ENCODE results near the gene LIN7A. TPM values are rescaled to one million over a fixed set of nuclear protein-coding genes. Genes with fewer than 3 reads are reported as not detected.

The LIN7A gene
- total and polyA plus RNA-seq, 2 of the 8 experiments (the other 6 are each of a cell fraction or from before 2014, with no cell fraction given) = 5.8 to 22.0 TPM

DNA sequence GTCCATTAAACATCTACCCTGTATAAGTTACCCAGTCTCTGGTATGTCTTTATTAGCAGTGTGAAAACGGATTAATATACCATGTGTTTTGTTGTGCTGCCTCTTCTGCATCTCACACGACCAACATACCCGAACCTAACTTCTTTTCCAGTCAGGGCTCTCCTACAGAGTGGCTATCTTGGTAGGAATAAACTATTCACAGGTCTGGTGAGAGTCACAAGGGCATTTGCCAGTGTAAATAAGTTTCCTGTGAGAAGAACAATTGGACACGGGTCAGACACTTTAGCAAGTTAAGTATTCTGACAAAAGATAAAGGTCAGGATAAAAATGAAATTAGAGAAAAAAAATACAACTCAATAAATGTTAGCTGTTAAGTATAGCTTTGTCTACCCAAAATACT is 160.1 kb downstream of the LIN7A start:
- Histone ChIP-seq H4K8ac (ENCODE audit: extremely low read depth, insufficient read depth, low read length) (no peak overlapping the region), H3K9ac (replicated peaks in 1 of 4; ENCODE audit: extremely low read depth in 1 of 4, low read depth in 3 of 4, low read length in 3 of 4) (no peak overlapping the region), H3K4me2 (ENCODE audit: insufficient read depth in 1 of 2, low read depth in 2 of 2, low read length in 2 of 2) (no peak overlapping the region), H2BK120ac (replicated peaks; ENCODE audit: low read depth, low read length) (no peak overlapping the region), H2BK15ac (ENCODE audit: low read length) (no peak overlapping the region), H3K36me3 (ENCODE audit: control insufficient read depth in 2 of 4, insufficient read depth in 4 of 4, low read length in 3 of 4) (peaks cover 0 to 41% (median 10%) of the 10 kb centered on the region in 4 experiments; a peak in 3 of 8 replicates), H3K23me2 (ENCODE audit: low read depth, low read length) (no peaks in the 10 kb centered on the region), H3K27me3 (replicated peaks in 1 of 4; ENCODE audit: control insufficient read depth in 3 of 4, extremely low read depth in 1 of 4, insufficient read depth in 3 of 4, low read length in 3 of 4) (no peaks in the 10 kb centered on the region), H3K18ac (ENCODE audit: extremely low read depth, low read length) (peak overlapping the region; percentile 32; the same call in 1 of the 2 replicates), H3K4me3 (ENCODE audit: extremely low read depth in 1 of 4, insufficient read depth in 2 of 4, low read depth in 3 of 4, low read length in 4 of 4) (no peak overlapping the region), H4K5ac (ENCODE audit: insufficient read length, low read depth, low read length) (no peak overlapping the region), H2BK20ac (ENCODE audit: low read length) (peak overlapping the region; percentile 34; the same call in 1 of the 2 replicates), H3K23ac (ENCODE audit: insufficient read length) (no peak overlapping the region), H2BK12ac (ENCODE audit: low read depth, low read length) (no peak overlapping the region), H2BK5ac (ENCODE audit: low read depth, low read length) (no peak overlapping the region; the same call in 1 of the 2 replicates), H2AFZ (ENCODE audit: low read length) (no peak overlapping the region), H2AK5ac (ENCODE audit: low read depth, low read length) (no peak overlapping the region), H3K9me3 (ENCODE audit: insufficient read depth in 2 of 2, low read depth in 1 of 2, low read length in 1 of 2) (peaks cover 4 to 9% of the 10 kb centered on the region in 2 experiments; a peak in 2 of 4 replicates), H3K79me1 (ENCODE audit: low read depth, low read length) (no peaks in the 10 kb centered on the region), H3K14ac (ENCODE audit: insufficient read length) (no peak overlapping the region), H3K4me1 (replicated peaks in 1 of 4; ENCODE audit: control insufficient read depth in 3 of 4, insufficient read depth in 4 of 4, low read length in 3 of 4) (peaks cover 2 to 17% (median 10%) of the 10 kb centered on the region in 4 experiments; a peak in 6 of 7 replicates), H3K79me2 (ENCODE audit: control insufficient read depth in 1 of 2, insufficient read depth in 2 of 2, low read length in 2 of 2) (no peaks in the 10 kb centered on the region), H3K4ac (replicated peaks; ENCODE audit: insufficient read length, low read depth, low read length) (no peak overlapping the region), H4K91ac (replicated peaks; ENCODE audit: insufficient read length, low read length) (no peak overlapping the region), H4K20me1 (replicated peaks in 1 of 2; ENCODE audit: control insufficient read depth in 1 of 2, insufficient read depth in 2 of 2, low read length in 2 of 2) (no peaks in the 10 kb centered on the region), H3K27ac (ENCODE audit: low read depth, low read length) (no peak overlapping the region), H3K56ac (replicated peaks; ENCODE audit: insufficient read length, low read depth, low read length) (no peak overlapping the region)
- DNase-seq (ENCODE audit: low read depth in 1 of 2, low spot score in 2 of 2) (no peak), FAIRE-seq (no peak)
- CTCF ChIA-PET (ENCODE audit: partially characterized antibody) = interaction anchor here (0.7 to 1.4 kb wide), 2 partner anchors 81 to 176 kb away, joined by 3 read pairs; no protein-coding TSS in a partner anchor
- WGBS, 2 experiments (ENCODE audit: extremely low coverage in 1 of 2, insufficient coverage in 1 of 2, insufficient read length in 1 of 2, insufficient replicate concordance in 2 of 2, low coverage in 1 of 2, low lambda C conversion rate in 2 of 2, missing lambda C conversion rate in 1 of 2) = 82% methylated on average over 4 of the region's 4 CpGs; no CpG with 5 or more reads in 1 of the 2 experiments
- POLR2A ChIA-PET (ENCODE audit: partially characterized antibody) = interaction anchor here (1.6 kb wide), 1 partner anchor 12 kb away, joined by 4 read pairs; no protein-coding TSS in a partner anchor
- no peak for TF ChIP-seq POU5F1 (IDR thresholded peaks at IDR 0.05; ENCODE audit: low read depth, low read length)
- TF ChIP-seq, protein P1, sequence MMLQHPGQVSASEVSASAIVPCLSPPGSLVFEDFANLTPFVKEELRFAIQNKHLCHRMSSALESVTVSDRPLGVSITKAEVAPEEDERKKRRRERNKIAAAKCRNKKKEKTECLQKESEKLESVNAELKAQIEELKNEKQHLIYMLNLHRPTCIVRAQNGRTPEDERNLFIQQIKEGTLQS (IDR thresholded peaks at IDR 0.05; ENCODE audit: insufficient read depth, low read depth, low read length) = no peak
- no peak for TF ChIP-seq EZH2 (IDR thresholded peaks at IDR 0.05; ENCODE audit: low read depth, low read length, severe bottlenecking)
- no peak for TF ChIP-seq NANOG (IDR thresholded peaks at IDR 0.05; ENCODE audit: insufficient read depth, low read depth, low read length, poor library complexity, severe bottlenecking)
- no peak for TF ChIP-seq EP300 (IDR thresholded peaks at IDR 0.05; ENCODE audit: borderline replicate concordance in 1 of 2, low read depth in 2 of 2, low read length in 2 of 2)
- no peak for TF ChIP-seq RFX5 (IDR thresholded peaks at IDR 0.05; ENCODE audit: borderline replicate concordance, low read depth, low read length)
- TF ChIP-seq HDAC2 (IDR thresholded peaks at IDR 0.05; ENCODE audit: borderline replicate concordance in 1 of 2, low read depth in 2 of 2, low read length in 2 of 2) = no peak
- TF ChIP-seq RXRA (IDR thresholded peaks at IDR 0.05; ENCODE audit: insufficient read depth, low read depth, low read length) = no peak
- TF ChIP-seq KDM1A (IDR thresholded peaks at IDR 0.05; ENCODE audit: borderline replicate concordance, low read length) = no peak
- TF ChIP-seq YY1 (IDR thresholded peaks at IDR 0.05; ENCODE audit: low read depth, low read length) = no peak
- TF ChIP-seq TAF7 (optimal IDR thresholded peaks at IDR 0.05; ENCODE audit: borderline replicate concordance, low read depth, low read length) = no peak
